GM19452 (cell line): ENCODE measurements around the gene GLUD2.
"Not testable (repeated sequence)": the region's sequence is repeated elsewhere in the genome, so short reads cannot be mapped to it uniquely, and the experiment has no call there.

ENCODE experiments used
- ATAC-seq: cut with Tn5 transposase; IDR thresholded peaks from one replicate; pipeline ENCODE4 v1.9.1; 2021; ENCODE audit not compliant: unreplicated experiment

GLUD2 gene

DNA sequence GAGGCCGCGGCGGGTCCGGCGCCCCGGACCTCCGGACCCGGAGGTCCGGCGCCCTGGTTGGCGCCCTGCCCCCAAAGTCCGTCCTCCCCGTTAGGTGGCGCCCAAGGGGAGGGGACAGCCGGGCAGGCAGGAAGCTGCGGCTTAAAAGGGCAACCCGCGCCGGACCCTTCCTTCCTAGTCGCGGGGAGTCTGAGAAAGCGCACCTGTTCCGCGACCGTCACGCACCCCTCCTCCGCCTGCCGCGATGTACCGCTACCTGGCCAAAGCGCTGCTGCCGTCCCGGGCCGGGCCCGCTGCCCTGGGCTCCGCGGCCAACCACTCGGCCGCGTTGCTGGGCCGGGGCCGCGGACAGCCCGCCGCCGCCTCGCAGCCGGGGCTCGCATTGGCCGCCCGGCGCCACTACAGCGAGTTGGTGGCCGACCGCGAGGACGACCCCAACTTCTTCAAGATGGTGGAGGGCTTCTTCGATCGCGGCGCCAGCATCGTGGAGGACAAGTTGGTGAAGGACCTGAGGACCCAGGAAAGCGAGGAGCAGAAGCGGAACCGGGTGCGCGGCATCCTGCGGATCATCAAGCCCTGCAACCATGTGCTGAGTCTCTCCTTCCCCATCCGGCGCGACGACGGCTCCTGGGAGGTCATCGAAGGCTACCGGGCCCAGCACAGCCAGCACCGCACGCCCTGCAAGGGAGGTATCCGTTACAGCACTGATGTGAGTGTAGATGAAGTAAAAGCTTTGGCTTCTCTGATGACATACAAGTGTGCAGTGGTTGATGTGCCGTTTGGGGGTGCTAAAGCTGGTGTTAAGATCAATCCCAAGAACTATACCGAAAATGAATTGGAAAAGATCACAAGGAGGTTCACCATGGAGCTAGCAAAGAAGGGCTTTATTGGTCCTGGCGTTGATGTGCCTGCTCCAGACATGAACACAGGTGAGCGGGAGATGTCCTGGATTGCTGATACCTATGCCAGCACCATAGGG lies at the start of gene GLUD2:
Gene GLUD2, plus strand, starts transcription at position 170 of the 979 bp plus-strand sequence. Its CDS starts 75 bp downstream, at position 245.
- ATAC-seq, result not testable (repeated sequence)

DNA sequence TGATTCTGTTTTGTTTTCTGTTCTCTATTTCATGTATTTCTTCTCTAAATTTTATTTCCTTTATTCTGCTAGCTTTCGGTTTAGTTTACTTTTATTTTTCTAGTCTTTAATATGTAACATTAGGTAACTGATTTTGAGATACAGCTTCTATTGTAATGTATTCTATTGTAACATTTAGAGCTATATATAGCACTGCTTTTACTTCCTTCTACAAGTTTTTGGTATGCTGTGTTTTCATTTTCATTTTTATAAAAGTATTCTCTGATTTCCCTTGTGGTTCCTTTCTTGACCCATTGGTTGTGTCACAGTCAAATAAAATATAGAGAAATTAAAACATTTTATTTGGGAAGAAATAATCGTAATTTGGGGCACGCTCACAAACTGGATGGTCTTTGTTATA lies 48.0 kb upstream of the GLUD2 start:
- ATAC-seq, result no peak

DNA sequence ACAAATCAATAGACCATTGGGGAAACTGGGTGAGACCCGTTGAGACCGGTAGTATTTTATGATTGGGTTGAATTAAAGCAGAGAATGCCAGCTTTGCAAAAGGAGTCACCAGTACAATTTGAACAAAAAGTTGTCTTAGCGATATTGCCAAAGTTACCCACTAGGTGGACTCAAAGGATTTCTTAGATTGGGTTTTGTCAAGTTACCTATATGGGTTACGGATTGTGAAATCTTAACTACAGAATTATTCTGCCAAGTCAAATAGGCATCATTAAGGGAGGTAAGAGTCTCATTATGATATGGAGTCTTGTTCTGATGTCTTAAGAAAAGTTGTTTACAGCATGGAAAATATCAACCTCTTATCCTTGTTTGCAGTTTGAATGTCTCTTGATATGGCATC lies 46.8 kb upstream of the GLUD2 start:
- no peak for ATAC-seq

DNA sequence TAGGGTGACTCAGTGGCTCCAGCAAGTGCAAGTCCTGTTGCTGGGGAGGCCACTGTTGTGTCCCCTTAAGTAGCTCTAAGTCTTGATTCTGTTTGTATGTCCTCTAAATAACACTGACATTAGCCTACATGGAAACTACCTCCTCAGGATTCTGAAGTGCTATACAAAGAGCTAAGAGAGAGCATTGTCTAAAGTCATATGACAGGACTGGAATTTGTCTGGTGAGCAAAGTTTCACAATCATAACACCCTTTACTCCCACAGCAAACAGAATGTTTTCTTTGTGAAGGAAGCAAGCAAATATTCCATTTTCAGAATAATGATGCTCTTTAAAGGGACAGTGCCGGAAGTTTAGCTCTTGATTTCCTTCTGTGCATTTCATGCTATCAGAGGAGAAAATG lies 38.5 kb upstream of the GLUD2 start:
- ATAC-seq, result no peak

DNA sequence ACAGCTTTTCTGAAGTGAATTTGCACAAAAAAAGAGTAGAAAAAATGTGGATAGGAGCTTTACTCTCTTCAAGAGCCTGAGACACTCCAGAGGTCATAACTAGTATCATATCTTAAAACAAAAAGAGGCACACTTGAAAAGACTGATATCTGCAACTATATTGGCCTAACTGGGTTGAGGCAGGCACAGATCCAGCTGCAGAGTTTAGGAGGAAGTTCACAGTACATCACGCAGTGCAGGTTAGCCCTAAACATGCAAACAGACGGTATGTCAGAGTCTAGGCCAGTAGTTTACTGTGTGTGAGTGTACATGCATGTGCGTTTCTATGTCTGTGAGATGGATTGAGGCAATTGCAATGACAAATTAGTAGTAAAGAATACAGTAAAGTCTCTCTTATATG lies 37.6 kb upstream of the GLUD2 start:
- ATAC-seq, result no peak

DNA sequence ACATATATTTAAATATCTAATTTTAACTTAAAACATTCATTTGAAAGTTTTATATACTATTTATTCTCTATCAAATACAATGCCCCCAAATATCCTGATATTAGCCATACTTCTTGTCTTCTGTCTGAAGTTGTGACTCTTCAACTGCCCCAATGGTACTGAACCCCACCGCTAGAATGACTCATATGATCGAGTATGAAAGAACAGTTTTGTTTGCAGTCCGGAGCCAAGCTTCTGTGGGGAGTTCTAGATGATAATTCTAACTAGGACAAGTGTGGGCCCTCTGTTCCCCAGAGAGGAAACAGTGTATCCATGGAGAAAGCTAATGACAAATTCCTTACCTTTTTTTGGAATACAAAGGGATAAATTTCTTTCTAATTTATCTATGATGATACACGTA lies 37.2 kb upstream of the GLUD2 start:
- no peak for ATAC-seq

DNA sequence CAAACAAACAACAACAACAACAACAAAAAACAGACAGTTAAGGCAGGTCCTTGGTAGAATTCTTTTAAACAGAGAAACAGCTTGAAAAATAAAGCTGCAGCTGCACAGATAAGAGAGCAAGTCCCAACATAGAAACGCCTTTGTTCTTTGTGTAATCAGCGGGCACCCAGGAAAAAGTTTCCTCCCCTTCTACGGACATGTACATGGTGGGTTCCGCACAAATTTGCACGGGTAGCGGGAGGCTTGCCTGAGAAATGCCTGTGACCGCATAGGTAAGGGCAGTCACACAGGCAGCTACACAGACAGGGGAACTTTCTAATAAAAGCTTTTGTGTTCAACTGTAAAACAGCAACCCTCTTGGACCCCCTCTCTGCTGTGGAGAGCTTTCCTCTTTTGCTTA lies 36.2 kb upstream of the GLUD2 start:
- ATAC-seq, result no peak

DNA sequence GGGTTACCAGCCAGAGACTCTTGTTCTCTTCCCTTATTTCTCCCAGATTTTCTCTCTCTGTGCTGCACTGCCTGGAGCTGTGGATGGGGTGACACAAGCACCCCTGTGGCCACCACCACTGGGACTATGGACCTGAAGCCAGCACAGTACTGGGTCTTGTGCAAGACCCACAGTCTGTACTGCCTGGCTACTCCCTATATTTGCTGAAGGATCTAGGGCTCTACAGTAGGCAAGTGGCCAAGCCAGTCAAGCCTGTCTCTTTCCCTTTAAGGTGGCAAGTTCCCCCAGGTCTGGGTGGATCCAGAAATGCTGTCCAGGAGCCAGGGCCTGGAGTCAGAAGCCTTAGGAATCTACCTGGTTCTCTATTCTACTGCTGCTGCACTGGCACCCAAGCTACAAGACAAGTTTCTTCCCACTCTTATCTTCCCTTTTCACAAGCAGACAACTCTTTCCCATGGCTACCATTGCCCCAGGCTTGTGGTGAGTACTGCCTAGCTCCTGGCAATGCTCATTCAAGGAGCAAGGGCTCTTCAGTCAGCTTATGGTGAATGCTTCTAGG lies 33.4 kb upstream of the GLUD2 start:
- ATAC-seq, result no peak

DNA sequence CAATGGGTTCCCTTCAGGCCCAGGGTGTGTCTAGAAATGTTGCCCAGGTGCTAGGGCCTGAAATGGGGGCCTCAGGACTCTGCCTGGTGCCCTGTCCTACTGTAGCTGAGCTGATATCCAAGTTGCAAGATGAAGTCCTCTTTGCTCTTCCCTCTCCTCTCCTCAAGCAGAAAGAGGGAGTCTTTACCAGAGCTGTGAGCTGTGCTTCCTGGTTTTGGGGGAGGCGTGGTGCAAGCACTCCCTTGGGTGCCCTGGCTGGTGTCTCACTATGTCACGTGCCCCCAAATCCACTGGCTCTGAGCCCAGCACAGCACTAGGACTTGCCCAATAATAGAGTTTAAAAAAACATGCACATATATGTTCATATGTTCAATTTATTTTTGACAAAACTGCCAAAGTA lies 32.6 kb upstream of the GLUD2 start:
- ATAC-seq, result no peak

DNA sequence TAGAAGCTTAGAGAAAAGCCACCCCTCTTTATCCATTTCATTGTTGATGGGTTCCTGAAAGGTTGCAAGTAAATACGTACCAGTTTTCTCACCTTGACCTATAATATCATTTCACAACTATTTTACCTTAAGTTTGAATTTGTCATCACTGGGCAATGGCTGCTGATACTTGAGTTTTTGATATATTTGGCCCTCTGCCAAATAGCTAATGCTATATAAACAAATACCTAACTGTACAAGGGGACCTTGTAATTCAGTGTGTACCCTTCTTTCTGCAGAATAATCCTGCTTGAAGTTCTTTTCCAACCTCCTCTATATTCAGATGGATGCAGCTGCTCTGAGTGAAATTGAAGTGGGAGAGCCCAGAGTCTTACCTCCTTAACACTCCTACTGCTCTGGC lies 19.0 kb upstream of the GLUD2 start:
- no peak for ATAC-seq

DNA sequence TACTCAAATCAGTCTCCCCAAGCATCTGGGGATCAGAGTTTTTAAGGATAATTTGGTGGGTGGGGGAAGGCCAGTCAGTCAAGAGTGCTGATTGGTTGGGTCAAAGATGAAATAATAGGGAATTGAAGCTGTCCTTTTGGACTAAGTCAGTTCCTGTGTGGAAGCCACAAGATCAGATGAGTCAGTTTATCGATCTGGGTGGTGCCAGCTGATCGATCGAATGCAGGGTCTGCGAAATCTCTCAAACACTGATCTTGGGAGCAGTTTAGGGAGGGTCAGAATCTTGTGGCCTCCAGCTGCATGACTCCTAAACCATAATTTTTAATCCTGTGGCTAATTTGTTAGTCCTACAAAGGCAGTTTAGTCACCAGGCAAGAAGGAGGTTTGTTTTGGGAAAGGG lies 17.3 kb upstream of the GLUD2 start:
- no peak for ATAC-seq

DNA sequence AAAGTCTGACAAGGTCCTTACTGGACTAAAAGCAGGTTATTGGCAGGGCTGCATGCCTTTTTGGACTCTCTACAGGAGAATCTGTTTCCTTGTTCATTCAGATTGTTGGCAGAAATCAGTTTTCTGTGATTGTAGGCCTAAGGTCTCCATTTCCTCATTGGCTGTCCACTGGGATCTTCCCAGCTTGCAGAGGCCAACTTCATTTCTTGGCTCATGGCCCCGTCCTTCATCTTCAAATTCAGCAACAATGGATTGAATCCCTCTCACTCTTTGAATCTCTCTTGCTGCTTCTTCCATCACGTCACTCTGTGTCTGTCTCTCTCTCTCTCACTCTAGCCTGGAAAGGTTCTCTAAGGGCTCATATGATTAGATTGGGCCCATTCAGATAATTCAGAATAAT lies 14.9 kb upstream of the GLUD2 start:
- ATAC-seq, result no peak

DNA sequence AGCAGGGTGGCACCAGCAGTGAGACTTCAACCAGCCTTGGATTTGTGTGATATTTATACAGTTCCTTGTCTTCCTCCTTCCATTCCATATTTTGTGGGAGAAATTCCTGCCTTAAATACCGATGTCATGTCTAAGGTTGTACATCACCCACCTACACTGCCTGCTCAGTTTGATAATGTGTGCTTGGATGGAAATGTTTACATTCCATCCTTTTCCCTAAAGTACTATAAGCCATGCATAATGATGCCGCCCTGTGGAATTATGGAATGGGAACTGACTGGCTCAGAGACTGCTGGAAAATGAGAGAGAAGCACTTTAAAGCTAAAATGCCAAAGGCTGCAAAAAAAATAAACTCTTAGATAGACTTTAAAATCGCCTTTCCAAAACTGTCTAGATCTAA lies 11.3 kb upstream of the GLUD2 start:
- ATAC-seq, result no peak

DNA sequence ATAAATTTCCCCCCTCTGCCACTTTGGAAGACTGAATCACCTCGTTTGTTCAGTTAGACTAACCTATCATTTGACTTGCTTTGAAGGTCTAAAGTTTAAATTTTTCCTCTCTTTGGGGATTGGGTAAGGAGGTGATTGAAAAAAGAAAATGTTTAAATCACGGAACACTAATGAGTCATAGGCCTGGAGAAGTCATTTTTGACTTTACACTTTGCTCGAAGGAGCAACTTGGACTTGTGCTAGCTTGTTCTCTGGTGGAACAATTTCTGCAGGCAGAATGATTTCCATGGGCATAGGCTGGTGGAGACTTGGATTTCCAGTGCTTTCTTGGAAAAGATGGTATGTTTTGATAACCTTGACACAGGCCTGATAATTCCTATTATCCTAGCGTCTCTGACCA lies 10.5 kb upstream of the GLUD2 start:
- no peak for ATAC-seq

DNA sequence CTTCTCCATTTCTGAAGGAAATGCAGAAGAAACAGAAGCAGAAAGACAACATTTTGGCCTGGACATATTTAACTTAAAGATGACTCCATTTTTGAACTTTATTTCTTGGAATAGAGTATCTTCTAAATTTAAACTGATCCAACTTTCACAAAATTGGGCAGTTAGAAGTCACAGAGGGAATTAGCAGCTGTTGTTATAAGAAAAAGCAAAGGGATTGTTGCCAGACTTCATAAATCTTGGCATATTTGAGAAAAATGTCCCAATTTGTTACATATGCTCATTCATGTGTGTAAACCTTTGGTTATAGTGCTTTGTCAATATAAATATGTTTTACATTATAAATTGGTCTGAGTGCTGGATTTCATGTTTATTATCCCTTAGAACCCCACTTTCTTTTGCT lies 3.4 kb downstream of the GLUD2 start:
- ATAC-seq, result no peak

DNA sequence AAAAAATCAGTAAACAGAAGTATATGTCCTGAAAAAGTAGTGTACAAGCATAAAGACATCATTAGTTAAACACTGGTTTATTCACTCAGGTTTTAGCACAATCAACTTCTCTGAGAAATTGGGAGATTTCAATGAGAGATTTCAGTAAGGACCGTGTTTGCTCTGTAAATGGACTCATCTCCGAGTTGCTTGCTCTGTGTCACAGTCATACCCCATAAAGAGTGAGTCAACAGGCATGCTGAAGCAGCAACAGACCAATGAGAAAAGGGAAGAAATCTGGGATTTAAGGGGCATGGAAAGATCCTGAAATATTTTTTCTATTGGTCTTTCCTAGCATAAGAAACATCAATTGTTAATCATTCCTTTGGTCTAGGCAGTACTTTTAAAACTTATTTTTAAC lies 4.7 kb downstream of the GLUD2 start:
- no peak for ATAC-seq

DNA sequence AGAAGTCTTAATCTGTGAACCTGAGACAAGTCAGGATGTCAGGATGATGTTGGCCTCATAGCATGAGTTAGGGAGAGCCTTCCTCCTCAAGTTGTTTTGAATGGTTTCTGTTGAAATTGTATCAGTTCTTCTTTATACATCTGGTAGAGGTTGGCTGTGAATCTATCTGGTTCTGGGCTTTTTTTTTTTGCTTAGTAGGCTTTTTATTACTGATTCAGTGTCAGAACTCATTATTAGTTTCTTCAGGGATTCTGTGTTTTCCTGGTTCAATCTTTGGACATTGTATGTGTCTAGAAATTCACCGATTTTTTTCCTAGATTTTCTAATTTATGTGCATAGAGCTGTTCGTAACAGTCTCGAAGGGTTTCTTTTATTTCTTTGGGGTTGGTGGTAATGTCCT lies 14.9 kb downstream of the GLUD2 start:
- no peak for ATAC-seq

DNA sequence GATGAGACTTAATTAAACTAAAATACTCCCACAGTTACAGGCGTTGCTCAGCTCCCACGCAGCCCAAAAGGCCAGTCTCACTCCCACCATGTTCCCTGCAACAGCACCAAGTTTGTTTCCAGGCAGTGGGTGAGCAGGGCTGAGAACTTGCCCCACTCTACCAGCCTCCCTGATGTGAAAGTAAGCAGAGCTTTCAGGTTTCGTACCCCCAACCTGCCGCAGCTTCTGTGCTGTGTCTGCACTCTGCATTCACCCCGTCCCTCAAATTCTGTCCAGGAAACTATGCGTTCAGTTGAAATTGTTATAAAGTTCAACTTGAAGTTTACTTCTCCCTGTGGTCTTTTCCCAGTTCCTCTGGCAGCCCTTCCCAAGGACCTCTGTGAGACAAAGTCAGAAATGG lies 17.2 kb downstream of the GLUD2 start:
- no peak for ATAC-seq

DNA sequence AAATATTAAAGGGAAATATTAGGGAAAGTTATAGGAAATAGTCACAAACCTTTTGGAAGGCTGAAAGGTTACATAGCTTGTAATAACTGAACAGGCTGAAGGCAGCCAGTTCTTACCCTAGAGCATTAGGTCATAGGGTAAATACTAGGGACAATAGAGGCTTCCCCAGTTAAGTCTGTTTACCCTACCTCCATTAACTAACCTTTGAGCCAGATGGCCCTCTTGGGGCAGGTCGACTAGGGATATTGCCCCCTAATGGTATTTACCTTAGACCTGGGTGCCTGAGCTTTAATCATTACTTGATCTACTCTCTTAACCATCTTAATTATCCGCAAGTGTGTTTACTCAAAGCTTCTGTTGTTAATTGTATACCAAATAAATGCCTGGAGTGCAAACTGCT lies 36.8 kb downstream of the GLUD2 start:
- ATAC-seq, result not testable (repeated sequence)

DNA sequence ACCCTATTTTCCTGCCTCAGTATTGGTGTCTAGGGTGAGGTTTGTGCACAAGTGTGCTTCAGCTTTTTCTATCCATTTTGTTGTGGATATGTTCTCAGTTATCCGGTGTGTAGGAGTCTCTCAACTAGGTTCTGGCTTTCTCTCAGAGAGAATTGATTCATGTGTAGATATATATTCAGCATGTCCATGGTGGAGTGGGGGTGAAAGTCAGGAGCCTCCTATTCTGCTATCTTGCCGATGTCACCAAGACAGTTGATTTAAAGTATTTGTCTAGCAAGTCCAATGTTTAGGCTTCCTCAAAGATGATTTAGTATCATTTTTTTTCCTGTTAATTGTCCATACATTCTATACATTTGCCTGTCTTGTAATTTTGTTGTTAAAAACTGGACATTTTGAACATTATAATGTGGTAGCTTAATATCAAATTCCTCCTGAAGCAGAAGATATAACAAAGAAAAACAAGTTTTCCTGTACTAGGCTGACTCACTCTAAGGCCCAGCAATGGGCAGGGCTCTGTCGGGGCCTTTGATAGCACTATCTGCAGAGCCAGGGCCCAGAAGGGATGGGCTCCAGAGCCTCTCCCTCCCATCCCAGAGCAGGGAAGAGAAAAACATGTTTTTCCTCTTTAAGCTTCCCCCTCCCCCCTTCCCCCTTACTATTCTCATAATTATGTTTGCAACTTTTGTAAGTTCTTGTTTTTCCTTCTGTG lies 37.6 kb downstream of the GLUD2 start:
- ATAC-seq, result no peak

DNA sequence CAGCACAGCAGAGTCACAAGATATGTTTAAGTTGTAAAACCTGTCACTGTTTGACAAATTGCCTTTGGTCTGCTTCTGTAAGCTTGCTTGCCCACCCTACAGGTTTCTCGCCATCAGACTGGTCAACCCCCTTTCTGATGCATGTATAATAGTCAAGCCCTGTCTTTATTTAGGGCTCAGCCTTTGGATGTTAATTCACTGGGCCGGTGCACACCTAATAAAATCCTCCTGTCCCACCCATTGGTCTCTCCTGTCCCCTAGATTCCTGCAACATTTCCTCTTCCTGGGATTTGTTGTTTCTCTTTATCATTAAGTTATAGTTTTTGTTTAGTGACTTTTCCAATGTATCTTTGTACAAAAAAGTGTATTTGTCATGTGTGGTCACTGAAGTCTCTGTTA lies 38.2 kb downstream of the GLUD2 start:
- ATAC-seq, result no peak

DNA sequence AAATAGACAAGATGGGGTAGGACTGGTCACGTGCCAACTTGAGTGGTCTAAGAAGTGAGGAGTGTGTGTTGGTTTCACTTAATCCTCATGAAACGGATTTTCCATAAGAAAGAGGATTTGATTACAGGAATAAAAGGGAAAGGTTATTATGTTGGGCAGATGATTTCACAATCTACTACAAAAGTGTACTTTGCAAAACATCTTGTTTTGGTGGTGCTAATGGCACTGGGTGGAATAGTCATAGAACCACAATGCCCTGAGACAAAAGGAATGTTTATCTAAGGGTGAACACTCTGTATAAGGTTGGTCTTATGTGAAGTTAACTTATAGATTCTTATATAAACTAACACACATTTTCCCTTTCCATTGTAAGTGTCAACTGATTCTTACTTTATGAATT lies 45.6 kb downstream of the GLUD2 start:
- no peak for ATAC-seq
